GM19397 (cell line): ENCODE data around the gene PHLDB1.
A peak's percentile ranks its signal among the peaks of the same experiment; 100 is the strongest.
"Not testable (repeated sequence)": the region's sequence is repeated elsewhere in the genome, so short reads cannot be mapped to it uniquely, and the experiment has no call there.

Experiments used
- ATAC-seq: cut with Tn5 transposase; IDR thresholded peaks from one replicate; pipeline ENCODE4 v1.9.1; 2021; ENCODE audit warnings: mild to moderate bottlenecking, moderate library complexity; ENCODE audit not compliant: unreplicated experiment

PHLDB1 gene

GRCh38 chr11:118607401-118608359 is at the start of gene PHLDB1:
TSS of gene PHLDB1 (plus strand) at chr11:118607615. CDS start at chr11:118613837, 6,222 bp downstream.
- ATAC-seq: no peak

- no peak for ATAC-seq
These were observed 46.6 kb upstream of the PHLDB1 start for GRCh38 chr11:118560806-118561205.

GRCh38 chr11:118565051-118565450 is 42.4 kb upstream of the PHLDB1 start:
- ATAC-seq: no peak

GRCh38 chr11:118569670-118570069 is 37.7 kb upstream of the PHLDB1 start:
- ATAC-seq: no peak

- no peak for ATAC-seq
These were observed 36.6 kb upstream of the PHLDB1 start for GRCh38 chr11:118570787-118571186.

- not testable (repeated sequence) for ATAC-seq
These were observed 35.7 kb upstream of the PHLDB1 start for GRCh38 chr11:118571701-118572060.

- ATAC-seq: peak; percentile 72
These were observed 35.1 kb upstream of the PHLDB1 start, which contains the start of gene ARCN1 for GRCh38 chr11:118572061-118572980. TSS of gene ARCN1 (plus strand) at chr11:118572409. CDS start at chr11:118572548, 139 bp downstream.

GRCh38 chr11:118572981-118573550 is 34.3 kb upstream of the PHLDB1 start:
- peak; percentile 12 for ATAC-seq

- ATAC-seq: no peak
These were observed 32.8 kb upstream of the PHLDB1 start for GRCh38 chr11:118574636-118575035.

- ATAC-seq: not testable (repeated sequence)
These were observed 29.4 kb upstream of the PHLDB1 start for GRCh38 chr11:118577995-118578394.

- no peak for ATAC-seq
These were observed 26.4 kb upstream of the PHLDB1 start for GRCh38 chr11:118581057-118581456.

GRCh38 chr11:118587952-118588351 is 19.5 kb upstream of the PHLDB1 start:
- ATAC-seq: no peak

- ATAC-seq: no peak
These were observed 14.6 kb upstream of the PHLDB1 start for GRCh38 chr11:118592616-118593367.

GRCh38 chr11:118594984-118595383 is 12.4 kb upstream of the PHLDB1 start:
- not testable (repeated sequence) for ATAC-seq

- ATAC-seq: no peak
These were observed 10.9 kb upstream of the PHLDB1 start for GRCh38 chr11:118596224-118597146.

- no peak for ATAC-seq
These were observed 9.9 kb upstream of the PHLDB1 start for GRCh38 chr11:118597556-118597955.

GRCh38 chr11:118602331-118602730 is 5.1 kb upstream of the PHLDB1 start:
- no peak for ATAC-seq

- not testable (repeated sequence) for ATAC-seq
These were observed 3.7 kb upstream of the PHLDB1 start for GRCh38 chr11:118603709-118604108.

GRCh38 chr11:118604566-118604965 is 2.8 kb upstream of the PHLDB1 start:
- ATAC-seq: no peak
